Measurements from ENCODE around the gene DOK3.
A peak's percentile ranks its signal among the peaks of the same experiment; 100 is the strongest.

Gene DOK3

GRCh38 chr5:177477701-177478477 lies 31.7 kb downstream of the DOK3 start:
- no peak overlapping the region for H2AFZ ChIP-seq (ENCODE audit: low read length)
- no peaks in the 10 kb centered on the region for H3K9me3 ChIP-seq (ENCODE audit: low read length)
- no peaks in the 10 kb centered on the region for H3F3A ChIP-seq (ENCODE audit: insufficient read depth, low read length)
- no peaks in the 10 kb centered on the region for H3K9me2 ChIP-seq (ENCODE audit: low read depth, low read length)
- no peak overlapping the region for H3K4me2 ChIP-seq (ENCODE audit: low read length)
- no peaks in the 10 kb centered on the region for H3K36me3 ChIP-seq (ENCODE audit: insufficient read depth, low read length)
- H3K27me3 ChIP-seq (ENCODE audit: insufficient read depth, low read length): no peaks in the 10 kb centered on the region
- TF ChIP-seq EZH2 (IDR thresholded peaks at IDR 0.05; ENCODE audit: borderline replicate concordance, low read length): no peak
- no peak for TF ChIP-seq CTCF (IDR thresholded peaks at IDR 0.05; ENCODE audit: low read length)
- peaks cover 23% of the 10 kb centered on the region for H3K4me1 ChIP-seq (ENCODE audit: insufficient read depth, low read length, severe bottlenecking)
- H3K27ac ChIP-seq (ENCODE audit: low read depth, low read length, poor library complexity, severe bottlenecking): peak overlapping the region; percentile 15
- H4K20me1 ChIP-seq (ENCODE audit: insufficient read depth, low read length): no peaks in the 10 kb centered on the region
- H3K4me3 ChIP-seq (ENCODE audit: low read depth, low read length, poor library complexity, severe bottlenecking): no peak overlapping the region
- H3K9ac ChIP-seq (ENCODE audit: low read length): no peak overlapping the region
- H3K79me2 ChIP-seq (ENCODE audit: insufficient read depth, low read length): no peaks in the 10 kb centered on the region

DNA sequence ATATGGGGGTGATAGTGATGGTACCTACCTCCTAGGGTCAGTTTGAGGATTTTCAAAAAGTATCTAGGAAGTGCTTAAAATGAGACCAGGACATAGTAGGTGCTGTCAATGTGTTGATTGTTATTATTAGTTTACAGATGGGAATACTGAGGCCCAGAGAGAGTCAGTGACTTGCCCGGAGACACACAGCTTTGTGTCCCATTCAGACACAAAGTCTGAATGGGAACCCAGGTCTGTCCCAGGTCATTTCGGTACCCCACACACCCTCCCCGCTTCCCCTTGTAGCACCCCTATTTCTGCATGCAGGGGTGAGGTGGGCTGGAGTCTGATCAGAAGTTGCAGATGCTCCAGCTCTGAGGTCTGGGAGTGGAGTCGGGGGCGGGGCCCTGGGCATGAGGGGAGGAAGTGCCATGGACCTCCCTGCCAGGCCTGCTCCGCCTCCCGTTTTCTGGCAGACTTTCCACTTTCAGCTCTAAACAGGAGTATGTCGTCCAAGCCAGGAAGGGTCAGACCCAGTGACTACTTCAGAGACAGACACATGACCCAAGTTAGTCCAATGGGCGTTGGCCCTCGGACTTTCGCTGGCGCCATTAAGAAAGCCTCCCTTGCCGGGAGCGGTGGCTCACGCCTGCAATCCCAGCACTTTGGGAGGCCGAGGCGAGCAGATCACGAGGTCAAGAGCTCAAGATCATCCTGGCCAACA lies 32.9 kb downstream of the DOK3 start:
- Histone ChIP-seq H3K4me3 (ENCODE audit: low read depth, low read length, poor library complexity, severe bottlenecking) (no peak overlapping the region), H3K27ac (ENCODE audit: low read depth, low read length, poor library complexity, severe bottlenecking) (no peak overlapping the region), H3K36me3 (ENCODE audit: insufficient read depth, low read length) (peaks cover 5% of the 10 kb centered on the region; the same call in 1 of the 2 replicates), H3K9me3 (ENCODE audit: low read length) (no peaks in the 10 kb centered on the region), H2AFZ (ENCODE audit: low read length) (no peak overlapping the region), H3K27me3 (ENCODE audit: insufficient read depth, low read length) (no peaks in the 10 kb centered on the region), H3F3A (ENCODE audit: insufficient read depth, low read length) (no peaks in the 10 kb centered on the region), H3K9me2 (ENCODE audit: low read depth, low read length) (no peaks in the 10 kb centered on the region), H3K4me2 (ENCODE audit: low read length) (no peak overlapping the region), H3K9ac (ENCODE audit: low read length) (no peak overlapping the region), H4K20me1 (ENCODE audit: insufficient read depth, low read length) (no peaks in the 10 kb centered on the region), H3K4me1 (ENCODE audit: insufficient read depth, low read length, severe bottlenecking) (peaks cover 32% of the 10 kb centered on the region), H3K79me2 (ENCODE audit: insufficient read depth, low read length) (no peaks in the 10 kb centered on the region)
- TF ChIP-seq CTCF (IDR thresholded peaks at IDR 0.05; ENCODE audit: low read length) (no peak), EZH2 (IDR thresholded peaks at IDR 0.05; ENCODE audit: borderline replicate concordance, low read length) (no peak)

- H4K20me1 ChIP-seq (ENCODE audit: insufficient read depth, low read length): no peaks in the 10 kb centered on the region
- H3K27ac ChIP-seq (ENCODE audit: low read depth, low read length, poor library complexity, severe bottlenecking): peak overlapping the region; percentile 17
- H3K9me2 ChIP-seq (ENCODE audit: low read depth, low read length): no peaks in the 10 kb centered on the region
- no peaks in the 10 kb centered on the region for H3F3A ChIP-seq (ENCODE audit: insufficient read depth, low read length)
- H3K9me3 ChIP-seq (ENCODE audit: low read length): no peaks in the 10 kb centered on the region
- TF ChIP-seq EZH2 (IDR thresholded peaks at IDR 0.05; ENCODE audit: borderline replicate concordance, low read length) (no peak), CTCF (IDR thresholded peaks at IDR 0.05; ENCODE audit: low read length) (no peak)
- peaks cover 12% of the 10 kb centered on the region; the same call in 1 of the 2 replicates for H3K36me3 ChIP-seq (ENCODE audit: insufficient read depth, low read length)
- H2AFZ ChIP-seq (ENCODE audit: low read length): no peak overlapping the region
- H3K4me1 ChIP-seq (ENCODE audit: insufficient read depth, low read length, severe bottlenecking): peaks cover 37% of the 10 kb centered on the region
- H3K4me2 ChIP-seq (ENCODE audit: low read length): no peak overlapping the region
- no peak overlapping the region for H3K4me3 ChIP-seq (ENCODE audit: low read depth, low read length, poor library complexity, severe bottlenecking)
- no peaks in the 10 kb centered on the region for H3K79me2 ChIP-seq (ENCODE audit: insufficient read depth, low read length)
- no peak overlapping the region for H3K9ac ChIP-seq (ENCODE audit: low read length)
- H3K27me3 ChIP-seq (ENCODE audit: insufficient read depth, low read length): no peaks in the 10 kb centered on the region
These were observed 33.8 kb downstream of the DOK3 start for GRCh38 chr5:177475563-177476427.

All from OCI-LY1 (cell line).